Osteocyte (in vitro differentiated cells): Measurements from ENCODE around the gene MAFG. TPM values are rescaled to one million over a fixed set of nuclear protein-coding genes. Genes with fewer than 3 reads are reported as not detected.
A peak's percentile ranks its signal among the peaks of the same experiment; 100 is the strongest.

Experiments used
- DNase-seq: peaks from one replicate; pipeline ENCODE4 v3.0.0; 2021; ENCODE audit warnings: mixed read lengths; ENCODE audit not compliant: unreplicated experiment; ENCODE audit errors: extremely low spot score
- H3K27ac Mint-ChIP-seq: one replicate; pipeline ENCODE4 v1.8.0; 2021; ENCODE audit warnings: mild to moderate bottlenecking, mixed read lengths; ENCODE audit not compliant: unreplicated experiment
- H3K27me3 Mint-ChIP-seq: one replicate; pipeline ENCODE4 v1.8.0; 2021; ENCODE audit warnings: mixed read lengths; ENCODE audit not compliant: unreplicated experiment
- H3K36me3 Mint-ChIP-seq: one replicate; pipeline ENCODE4 v1.8.0; 2021; ENCODE audit warnings: mixed read lengths; ENCODE audit not compliant: unreplicated experiment
- H3K4me1 Mint-ChIP-seq: one replicate; pipeline ENCODE4 v1.8.0; 2021; ENCODE audit warnings: mixed read lengths; ENCODE audit not compliant: unreplicated experiment
- H3K4me3 Mint-ChIP-seq: one replicate; pipeline ENCODE4 v1.8.0; 2021; ENCODE audit warnings: mild to moderate bottlenecking, moderate library complexity, mixed read lengths; ENCODE audit not compliant: unreplicated experiment
- H3K9me3 Mint-ChIP-seq: one replicate; pipeline ENCODE4 v1.8.0; 2021; ENCODE audit warnings: mixed read lengths; ENCODE audit not compliant: unreplicated experiment
- total RNA-seq: library from RNA; stranded (reverse); gene quantifications from 2 replicates; pipeline ENCODE4 v1.2.1, GENCODE V29; 2021
- TF ChIP-seq, protein P1 (sequence below): fragments of 200-600 bp; sonication (generic); IDR thresholded peaks from 2 replicates; pipeline ENCODE4 v1.5.0; 2021; ENCODE audit warnings: antibody characterized with exemption, mild to moderate bottlenecking, moderate library complexity

Gene MAFG
- total RNA-seq, 1 donor from 2014 or later, result 34.7 TPM

DNA sequence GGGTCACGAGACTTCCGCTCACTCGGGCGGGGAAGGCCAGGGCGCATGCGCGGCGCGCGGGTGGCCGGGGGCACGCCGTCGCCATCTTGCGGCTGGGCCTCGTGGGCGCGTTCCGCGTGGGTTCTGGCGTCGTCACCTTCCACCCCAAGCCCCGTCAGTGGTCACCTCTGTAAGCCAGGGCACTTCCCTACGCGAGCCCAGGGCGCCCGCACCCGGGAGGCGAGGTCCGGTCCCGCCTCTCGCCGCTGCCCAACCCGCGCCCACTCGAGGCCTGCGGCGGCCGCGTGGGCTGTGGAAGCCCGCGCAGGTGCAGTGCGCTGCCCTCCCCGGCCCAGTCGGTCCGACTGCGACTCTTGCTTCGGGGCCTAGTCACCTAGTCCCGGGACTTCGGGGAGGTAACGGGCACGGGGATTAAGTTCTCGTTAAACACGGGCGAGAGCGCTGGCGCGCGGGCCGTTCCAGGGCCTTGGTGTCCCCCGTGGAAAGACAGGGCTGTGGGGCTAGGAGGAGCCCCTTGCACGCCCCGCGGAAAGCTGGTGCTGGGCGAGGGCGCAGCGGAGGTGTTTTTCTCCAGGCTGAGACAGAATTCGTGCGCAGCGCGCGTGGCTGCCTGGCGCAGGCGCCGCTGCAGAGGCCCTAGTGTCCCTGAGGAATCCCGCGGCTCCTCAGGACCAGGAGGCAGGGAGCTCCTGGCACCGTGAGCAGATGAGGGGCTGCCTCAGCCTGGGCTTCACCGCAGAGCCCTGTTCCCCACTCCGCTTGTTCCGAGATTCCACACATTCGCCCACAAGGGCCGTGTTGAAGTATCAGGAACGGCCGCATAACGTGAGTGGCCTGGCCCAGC is 55.9 kb downstream of the MAFG start:
- Mint-ChIP-seq H3K27me3 (no peaks in the 10 kb centered on the region), H3K4me3 (peak overlapping the region; percentile 81), H3K4me1 (peaks cover 40% of the 10 kb centered on the region), H3K36me3 (peaks cover 4% of the 10 kb centered on the region), H3K9me3 (no peaks in the 10 kb centered on the region), H3K27ac (peak overlapping the region; percentile 90)
- peak; percentile 98 for DNase-seq
- TF ChIP-seq, protein P1, sequence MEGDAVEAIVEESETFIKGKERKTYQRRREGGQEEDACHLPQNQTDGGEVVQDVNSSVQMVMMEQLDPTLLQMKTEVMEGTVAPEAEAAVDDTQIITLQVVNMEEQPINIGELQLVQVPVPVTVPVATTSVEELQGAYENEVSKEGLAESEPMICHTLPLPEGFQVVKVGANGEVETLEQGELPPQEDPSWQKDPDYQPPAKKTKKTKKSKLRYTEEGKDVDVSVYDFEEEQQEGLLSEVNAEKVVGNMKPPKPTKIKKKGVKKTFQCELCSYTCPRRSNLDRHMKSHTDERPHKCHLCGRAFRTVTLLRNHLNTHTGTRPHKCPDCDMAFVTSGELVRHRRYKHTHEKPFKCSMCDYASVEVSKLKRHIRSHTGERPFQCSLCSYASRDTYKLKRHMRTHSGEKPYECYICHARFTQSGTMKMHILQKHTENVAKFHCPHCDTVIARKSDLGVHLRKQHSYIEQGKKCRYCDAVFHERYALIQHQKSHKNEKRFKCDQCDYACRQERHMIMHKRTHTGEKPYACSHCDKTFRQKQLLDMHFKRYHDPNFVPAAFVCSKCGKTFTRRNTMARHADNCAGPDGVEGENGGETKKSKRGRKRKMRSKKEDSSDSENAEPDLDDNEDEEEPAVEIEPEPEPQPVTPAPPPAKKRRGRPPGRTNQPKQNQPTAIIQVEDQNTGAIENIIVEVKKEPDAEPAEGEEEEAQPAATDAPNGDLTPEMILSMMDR, result peak; percentile 34

DNA sequence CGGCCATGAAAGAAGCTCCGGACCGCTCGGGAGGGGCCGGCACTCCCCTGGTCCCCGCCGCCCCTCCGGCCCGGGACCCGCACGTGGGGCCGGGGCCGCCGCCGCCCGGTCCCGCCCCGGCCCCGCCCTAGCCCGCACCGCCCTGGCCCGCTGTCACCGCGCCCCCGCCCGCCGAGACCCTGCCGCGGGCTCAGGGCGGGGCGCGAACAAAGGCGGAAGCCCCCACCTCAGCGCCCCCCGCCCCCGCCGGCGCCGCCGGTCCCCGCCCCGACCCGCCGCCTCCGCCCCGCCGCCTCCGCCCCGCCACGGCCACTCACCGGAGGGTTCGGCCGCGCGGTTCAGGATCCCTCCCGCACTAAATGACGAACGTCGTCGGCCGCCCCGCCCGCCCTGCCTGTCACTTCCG is 56.6 kb downstream of the MAFG start, which contains the start of gene ARHGDIA:
Gene ARHGDIA (minus strand): TSS at position 357 of the 406 bp plus-strand sequence. CDS start 1,407 bp downstream, outside the sequence.
- H3K4me1 Mint-ChIP-seq, result peaks cover 40% of the 10 kb centered on the region
- TF ChIP-seq, protein P1, result no peak
- H3K9me3 Mint-ChIP-seq, result no peaks in the 10 kb centered on the region
- H3K27ac Mint-ChIP-seq, result peak within 1 kb of the TSS; percentile 90
- H3K4me3 Mint-ChIP-seq, result peak within 1 kb of the TSS; percentile 81
- DNase-seq, result no peak
- no peaks in the 10 kb centered on the region for H3K27me3 Mint-ChIP-seq
- peaks cover 4% of the 10 kb centered on the region for H3K36me3 Mint-ChIP-seq

DNA sequence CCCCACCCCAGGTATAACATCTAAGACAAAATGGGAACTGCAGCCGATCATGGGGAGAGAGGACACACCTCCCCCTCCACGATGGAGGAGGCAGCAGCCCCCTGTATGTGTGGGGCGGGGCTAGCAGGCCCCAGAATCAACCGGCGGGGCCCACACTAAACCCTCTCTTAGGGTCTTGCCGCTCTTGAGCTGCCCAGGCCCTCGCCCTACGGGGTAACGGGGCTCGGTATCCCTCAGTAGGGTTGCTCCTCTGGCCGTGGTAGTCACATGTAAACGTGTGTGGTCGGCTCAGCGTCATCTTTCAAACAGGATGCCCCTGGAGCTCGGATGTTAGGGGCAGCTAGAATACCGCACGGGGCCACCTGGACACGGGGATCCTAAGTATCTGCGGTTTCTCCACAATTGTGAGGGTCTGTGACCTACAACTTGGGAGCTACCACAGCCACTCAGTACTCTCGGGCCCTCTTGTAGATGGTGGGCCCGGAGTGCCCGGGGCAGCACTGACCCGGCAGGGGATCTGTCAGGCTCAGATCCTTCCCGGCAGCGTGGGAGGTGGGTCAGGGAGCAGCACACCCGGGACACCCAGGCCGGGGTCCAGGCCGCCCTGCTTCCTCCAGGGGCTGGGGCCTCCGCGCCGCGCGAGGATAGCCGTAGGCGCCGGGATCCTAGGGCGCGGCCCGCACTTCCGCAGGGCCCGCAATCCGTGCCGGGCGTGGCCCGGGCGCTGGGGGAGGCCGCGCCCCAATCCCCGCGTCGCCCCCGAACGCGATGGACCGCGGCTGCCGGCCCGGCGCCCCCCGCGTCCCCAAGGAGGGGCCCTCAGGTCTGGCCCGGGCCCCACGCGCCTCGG is 57.2 kb downstream of the MAFG start:
- Mint-ChIP-seq H3K27ac (peak overlapping the region; percentile 85), H3K4me1 (peaks cover 41% of the 10 kb centered on the region), H3K9me3 (no peaks in the 10 kb centered on the region), H3K4me3 (peak overlapping the region; percentile 78), H3K27me3 (no peaks in the 10 kb centered on the region), H3K36me3 (peaks cover 4% of the 10 kb centered on the region)
- DNase-seq, result no peak
- TF ChIP-seq, protein P1, result no peak

DNA sequence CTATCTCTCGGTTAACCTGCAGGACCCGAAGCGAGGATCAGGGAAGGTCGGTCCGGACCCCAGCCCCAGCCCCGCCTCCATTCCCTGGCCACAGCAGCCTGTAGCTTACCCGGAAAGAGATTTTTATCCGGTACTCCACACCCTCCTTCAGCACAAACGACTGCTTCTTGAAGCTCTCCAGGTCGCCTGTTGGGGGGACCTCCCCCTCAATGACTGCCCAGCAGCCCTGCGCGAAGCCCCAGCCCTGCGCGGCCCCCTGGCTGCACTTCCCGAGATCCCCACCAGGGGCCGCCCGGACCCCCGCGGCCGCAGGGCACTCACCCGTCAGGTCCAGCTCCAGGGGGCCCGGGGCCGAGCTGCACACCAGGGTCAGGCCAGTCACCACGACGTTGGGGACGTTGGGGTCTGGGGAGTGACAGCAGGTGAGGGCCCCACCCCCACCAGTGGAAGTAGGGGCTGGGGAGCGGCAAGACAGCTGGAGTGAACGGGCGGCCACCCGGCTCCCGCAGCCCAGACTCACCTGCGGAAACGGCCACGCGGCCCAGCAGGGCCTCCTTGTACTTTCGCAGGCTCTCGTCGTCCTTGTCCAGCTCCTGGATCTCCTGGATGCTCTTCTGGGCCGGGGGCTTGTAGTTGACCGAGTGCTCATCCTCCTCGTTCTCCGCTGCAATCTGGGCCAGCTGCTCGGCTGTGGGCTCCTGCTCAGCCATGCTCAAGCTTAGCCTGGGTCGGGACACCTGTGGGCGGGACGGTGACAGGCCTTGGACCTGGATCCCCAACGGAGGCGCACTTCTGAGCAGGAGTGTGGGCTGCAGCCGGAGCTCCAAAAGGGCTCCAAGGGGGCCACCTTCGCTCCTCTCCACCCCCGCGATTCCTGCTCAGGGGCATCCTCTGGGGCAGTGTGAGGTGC is 58.1 kb downstream of the MAFG start:
- peaks cover 41% of the 10 kb centered on the region for H3K4me1 Mint-ChIP-seq
- peaks cover 4% of the 10 kb centered on the region for H3K36me3 Mint-ChIP-seq
- H3K27ac Mint-ChIP-seq, result peak overlapping the region; percentile 85
- peak; percentile 90 for DNase-seq
- peak overlapping the region; percentile 78 for H3K4me3 Mint-ChIP-seq
- TF ChIP-seq, protein P1, result peak; percentile 91
- no peaks in the 10 kb centered on the region for H3K9me3 Mint-ChIP-seq
- H3K27me3 Mint-ChIP-seq, result no peaks in the 10 kb centered on the region
